NCI-H1105 treated with DMSO at 0.1 percent for 48 hours (cell line): Measurements from ENCODE around the gene WDR18.

Experiments used
- DNase-seq: peaks from one replicate; lab custom pipeline; 2025; lab: John Stamatoyannopoulos, UW

WDR18 gene

DNA sequence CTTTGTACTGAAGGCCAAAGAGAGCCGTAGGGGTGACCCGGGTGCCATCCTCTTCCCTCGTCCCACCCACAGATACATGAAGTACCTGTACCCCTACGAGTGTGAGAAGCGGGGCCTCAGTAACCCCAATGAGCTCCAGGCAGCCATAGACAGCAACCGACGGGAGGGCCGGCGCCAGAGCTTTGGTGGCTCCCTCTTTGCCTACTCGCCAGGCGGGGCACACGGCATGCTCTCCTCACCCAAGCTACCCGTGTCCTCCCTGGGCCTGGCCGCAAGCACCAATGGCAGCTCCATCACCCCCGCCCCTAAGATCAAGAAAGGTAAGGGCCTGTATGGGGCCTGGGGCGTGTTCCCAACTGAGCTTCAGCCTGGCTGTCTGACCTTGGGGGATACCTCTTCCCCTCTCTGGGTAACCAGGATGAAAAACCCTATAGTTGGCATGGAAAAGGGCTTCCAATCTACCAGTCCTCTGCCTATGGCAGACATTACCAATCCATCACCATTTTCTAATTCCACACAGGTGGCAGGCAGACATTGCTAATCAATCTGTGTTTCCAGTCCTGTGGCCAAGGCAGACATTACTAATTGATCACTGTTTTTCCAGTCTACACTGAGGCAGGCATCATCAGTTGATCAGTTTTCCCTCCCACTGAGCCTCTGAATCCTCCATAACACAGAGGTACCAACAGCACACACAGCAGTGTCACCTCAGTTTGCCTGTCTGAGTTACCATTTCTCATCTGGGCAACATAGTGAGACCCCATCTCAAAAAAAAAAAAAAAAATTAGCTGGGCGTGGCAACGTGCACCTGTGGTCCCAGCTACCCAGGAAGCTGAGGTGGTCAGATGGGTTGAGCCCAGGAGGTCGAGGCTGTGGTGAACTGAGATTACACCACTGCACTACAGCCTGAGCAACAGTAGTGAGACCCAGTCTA, 19.1 kb upstream of the WDR18 start:
- no peak for DNase-seq

DNA sequence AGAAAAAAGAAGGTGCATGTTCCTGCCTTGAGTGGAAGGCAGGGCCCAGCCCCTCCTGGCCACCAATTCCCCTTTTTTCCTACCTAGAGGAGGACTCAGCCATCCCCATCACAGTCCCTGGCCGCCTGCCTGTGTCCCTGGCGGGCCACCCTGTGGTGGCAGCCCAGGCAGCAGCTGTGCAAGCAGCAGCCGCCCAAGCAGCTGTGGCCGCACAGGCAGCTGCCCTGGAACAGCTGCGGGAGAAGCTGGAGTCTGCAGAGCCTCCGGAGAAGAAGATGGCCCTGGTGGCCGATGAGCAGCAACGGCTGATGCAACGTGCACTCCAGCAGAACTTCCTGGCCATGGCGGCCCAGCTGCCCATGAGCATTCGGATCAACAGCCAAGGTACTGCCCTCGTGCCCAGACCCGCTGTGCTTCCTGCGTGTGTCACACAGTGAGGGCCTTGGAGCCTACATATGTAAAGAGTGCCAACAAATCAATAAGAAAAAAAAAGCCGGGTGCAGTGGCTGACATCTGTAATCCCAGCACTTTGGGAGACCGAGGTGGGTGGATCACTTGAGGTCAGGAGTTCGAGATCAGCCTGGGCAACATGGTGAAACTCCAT, 17.6 kb upstream of the WDR18 start:
- DNase-seq = no peak

DNA sequence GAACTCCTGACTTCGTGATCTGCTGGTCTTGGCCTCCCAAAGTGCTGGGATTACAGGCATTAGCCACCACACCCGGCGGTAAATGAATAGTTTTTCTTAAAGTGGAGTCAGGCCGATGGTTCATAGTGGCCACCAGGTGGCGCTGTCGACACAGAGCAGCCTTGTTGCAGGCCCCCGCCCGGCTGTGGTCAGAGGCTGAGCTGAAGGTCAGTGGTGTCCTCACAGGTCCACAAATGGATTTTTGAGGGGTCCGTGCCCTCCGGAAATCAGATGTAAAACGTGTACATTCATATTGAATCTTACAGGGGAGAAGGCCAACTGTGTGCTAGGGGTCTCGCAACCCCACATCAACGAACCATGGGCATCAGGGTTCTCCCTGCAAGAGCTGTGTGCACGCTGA, 13.4 kb upstream of the WDR18 start:
- DNase-seq = no peak

DNA sequence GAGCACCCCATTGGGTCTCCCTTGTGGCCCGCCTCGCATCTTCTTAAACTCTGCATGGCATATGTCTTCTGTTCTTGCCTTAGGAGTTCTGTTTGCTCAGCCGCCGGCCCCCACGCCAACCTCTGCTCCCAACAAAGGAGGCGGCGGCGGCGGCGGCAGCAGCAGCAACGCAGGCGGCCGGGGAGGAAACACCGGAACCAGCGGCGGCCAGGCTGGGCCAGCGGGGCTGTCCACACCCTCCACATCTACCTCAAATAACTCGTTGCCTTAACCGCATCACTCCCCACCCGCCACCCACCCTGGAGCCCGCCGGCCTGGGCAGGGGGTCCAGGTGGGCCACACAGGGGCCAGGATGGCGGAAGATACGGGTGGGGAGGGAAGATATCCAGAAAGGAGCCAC, 12.3 kb upstream of the WDR18 start:
- no peak for DNase-seq

DNA sequence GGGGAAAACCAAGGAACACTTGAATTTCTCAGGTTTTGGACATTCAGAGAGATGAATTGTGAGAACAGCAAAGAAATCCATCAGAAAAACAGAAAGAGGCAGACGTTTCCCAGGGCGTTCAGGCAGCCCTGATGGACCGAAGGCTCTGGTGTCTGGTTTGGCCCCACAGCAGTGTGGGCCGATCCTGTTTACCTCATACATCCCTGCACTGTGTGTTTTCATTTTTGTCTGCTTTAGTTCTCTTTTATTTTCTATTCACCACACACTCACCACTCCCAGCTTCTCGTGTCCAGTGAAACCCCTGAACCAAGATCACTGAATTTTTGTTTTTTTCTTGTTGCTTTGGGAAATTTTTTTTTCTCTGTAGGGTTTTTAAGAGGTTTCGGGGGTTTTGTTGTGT, 11.9 kb upstream of the WDR18 start:
- no peak for DNase-seq

DNA sequence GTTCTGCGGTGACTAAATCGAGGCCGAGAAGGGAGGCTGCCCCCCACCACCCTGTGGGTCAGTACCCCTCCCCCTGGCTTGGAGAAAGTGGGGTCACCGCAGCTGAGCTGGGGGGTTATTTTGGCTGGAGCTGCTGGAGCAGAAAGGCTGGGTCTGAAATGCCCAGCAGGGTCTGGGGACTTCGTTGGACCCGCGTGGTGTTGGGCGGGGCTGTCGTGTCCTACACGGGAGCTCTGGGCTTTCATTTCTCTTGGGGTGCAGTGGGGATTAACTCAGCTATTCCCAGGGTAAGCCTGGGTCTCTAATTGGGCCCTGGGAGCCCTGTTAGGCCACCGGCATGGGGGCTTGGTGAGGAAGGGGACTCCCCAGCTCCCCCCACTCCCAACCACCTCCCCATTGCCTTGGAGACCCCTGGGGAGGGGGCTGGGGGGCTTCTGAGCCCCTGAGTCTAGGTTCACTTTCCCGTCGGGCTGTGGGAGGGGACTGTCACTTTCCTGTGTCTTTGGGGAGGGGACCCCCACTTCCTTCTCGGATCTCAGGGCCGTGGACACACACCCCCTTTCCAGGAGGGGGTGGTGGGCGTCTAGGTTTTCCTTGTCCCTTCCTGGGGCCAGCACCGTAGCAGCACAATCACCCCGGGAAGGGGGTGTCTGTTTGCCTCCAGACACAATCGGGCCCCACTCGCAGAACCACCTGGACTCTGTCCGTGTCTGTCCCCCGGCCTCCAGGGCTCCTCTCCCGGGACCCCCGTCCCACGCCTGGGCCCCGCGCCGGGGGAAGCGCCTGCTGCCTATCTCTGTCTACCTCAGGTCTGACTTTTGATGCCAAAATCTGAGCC, 10.2 kb upstream of the WDR18 start:
- DNase-seq = no peak

DNA sequence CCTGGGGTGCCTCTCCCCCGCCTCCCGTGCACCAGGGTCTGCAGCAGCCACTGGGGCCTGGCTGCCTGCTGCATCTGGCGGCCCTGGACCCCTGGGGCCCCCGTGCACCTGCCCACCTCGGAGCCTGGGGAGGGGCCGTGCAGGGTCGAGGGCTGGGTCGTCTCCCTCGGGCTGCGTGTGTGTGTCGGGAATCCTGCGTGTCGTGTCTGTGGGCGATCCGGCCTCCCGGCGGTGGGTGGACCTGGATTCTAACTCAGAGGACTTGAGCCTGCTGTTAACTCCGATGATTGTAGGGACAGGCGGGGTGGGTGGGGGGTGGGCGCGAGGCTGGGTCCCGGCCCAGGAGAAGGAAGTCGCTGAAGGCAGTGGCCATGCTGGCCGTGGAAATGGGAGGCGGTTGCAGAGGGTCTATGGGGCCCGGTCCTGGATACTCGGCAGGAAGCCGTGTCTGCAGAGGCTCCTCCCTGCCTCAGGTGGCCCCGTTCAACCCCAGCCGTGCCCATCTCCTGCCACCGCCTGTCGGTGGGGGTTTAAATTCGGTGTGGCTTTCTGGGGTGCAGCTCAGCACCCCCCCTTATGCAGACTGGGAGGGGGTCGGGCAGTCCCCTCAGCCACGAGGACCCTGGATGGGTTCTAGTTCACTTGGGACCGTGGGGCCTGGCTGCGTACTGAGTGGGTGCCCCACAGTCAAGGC, 9.4 kb upstream of the WDR18 start:
- DNase-seq = no peak

DNA sequence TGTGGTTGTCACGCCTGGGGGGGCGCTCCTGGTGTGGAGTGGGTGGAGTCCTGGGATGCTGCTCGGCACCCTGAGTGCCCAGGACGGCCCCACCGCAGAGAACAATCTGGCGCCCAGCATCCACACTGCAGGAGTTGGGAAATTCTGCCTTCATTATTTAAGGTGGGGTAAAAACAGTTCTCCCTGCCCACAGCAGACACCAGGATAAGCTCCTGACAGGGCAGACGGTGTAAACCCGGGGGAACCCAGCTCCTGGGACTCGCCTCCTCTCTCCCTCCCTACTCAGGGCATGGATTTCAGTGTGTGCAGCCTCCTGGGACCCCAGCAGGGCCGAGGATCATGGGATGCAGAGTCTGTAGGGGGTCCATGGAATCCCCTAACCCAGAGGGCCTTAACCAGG, 7.7 kb upstream of the WDR18 start:
- DNase-seq = no peak

DNA sequence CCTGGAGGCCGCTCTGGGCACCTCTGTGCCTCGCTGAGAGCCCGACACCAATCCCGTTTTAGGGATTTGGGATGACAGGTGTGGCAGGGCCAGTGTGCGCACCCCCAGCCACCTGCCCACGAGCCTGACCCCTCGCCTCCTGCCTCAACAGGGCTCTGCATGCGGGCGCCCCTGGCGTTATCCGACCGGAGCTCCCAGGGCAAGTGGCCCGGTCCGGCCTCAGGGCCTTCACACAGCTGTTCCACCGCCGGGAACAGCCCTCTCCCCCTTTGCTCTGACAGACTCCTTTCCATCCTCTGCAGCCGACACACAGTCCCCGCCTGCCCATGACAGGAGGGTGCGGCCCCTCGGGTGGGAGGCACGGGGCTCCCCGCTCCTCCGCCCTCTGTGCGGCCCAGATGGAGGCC, 7.1 kb upstream of the WDR18 start:
- DNase-seq = no peak

DNA sequence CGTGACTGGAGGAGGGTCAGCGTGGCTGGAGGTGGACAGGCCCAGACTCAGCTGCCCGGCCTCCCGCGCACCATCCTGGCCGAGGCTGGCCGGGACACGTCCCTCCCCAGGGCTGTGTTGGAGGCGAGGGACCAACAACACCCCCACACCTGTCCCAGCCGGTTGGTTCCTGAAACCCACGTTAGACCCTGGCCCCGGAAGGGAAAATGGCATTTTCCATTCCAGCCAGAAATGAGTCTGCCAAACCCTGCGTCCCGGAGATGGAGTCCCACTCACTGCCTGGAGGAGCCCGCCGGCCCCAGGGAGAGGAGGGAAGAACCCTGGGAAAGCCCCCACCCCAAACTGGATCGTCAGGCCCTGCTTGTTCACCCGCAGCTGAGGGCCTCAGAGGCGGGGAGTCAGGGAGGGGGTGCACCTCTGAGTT, 4.8 kb upstream of the WDR18 start:
- no peak for DNase-seq

DNA sequence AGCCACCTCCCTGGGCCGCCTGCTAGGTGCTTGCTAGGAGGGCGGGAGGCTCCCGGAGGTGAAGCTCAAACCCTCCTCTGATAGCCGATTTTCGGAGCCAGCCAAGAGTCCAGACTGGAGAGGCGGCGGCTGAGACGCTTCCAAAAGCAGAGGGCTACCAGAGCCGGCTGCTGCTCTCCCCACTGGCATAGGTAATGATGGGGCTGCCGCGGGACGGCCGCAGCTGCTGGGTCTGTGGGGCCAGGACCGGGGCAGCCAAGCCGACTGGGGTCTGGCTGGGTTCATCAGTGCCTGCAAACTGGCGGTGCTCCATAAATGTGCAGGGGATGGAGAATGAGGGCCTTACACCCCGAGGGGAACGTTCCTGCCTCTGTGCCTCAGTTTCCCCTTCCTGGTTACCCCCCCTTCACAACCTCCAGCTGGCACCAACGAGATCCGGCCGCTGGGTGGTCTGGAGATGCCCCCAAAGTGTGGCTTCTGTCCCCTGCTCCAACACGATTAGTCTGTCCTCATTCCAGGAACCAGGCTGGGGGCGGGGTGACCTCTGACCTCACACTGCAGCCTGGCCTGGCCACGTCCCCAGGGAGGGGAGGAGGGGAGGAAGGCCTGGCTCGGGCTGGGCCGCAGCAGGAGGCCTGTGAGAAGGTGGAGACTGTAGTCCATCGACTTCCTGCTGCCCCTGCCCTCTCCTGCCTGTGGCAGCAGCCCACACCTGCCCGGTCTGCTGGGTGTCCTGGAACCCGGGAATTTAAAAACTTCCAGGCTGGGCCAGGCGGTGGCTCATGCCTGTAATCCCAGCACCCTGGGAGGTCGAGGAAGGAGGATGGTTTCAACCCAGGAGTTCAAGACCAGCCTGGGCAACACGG, 3.8 kb upstream of the WDR18 start:
- DNase-seq = no peak

DNA sequence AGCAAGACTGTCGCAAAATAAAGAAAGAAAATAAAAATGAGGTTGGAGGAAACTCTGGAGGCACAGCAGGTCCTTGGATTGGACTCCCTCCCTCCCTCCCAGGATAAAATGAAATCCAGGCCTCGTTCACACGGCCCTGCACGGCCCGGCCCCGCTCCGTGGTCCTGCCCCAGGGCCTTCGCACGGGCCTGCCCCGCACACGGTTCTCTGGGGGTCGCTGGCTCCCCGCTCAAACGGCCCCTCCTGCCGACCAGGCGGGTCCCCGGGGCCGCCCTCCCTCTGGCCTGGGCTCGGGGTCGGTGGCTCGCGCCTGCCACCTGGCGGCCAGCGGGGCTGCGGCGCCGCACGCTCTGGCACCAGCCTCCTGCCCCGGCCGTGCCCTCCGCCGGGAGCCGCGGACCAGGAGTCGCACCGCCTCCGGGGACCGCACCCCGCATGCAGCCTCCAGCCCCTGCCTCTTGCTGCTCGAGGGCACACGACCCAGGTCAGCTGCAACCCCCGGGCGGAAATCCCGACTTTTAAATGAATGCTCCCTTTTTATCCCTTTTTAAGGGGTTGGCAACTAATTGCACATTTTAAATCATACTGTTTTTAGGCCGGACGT, 1.5 kb upstream of the WDR18 start:
- DNase-seq = peak; percentile 45

DNA sequence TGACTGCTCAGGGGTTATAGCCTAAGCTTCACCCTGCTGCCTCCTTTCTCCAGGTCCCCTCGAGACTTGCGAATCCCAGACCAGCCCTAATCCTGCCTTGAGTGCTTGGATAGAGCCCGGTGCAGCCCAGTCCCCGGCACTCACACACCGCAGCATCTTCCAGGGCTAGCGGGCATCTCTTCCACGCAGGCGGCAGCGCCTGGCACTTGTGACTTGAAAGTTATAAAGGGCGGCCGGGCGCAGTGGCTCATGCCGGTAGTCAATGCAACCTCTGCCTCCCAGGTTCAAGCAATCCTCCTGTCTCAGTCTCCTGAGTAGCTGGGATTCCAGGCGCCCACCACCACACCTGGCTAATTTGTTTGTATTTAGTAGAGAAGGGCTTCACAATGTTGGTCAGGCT, 1.9 kb downstream of the WDR18 start:
- DNase-seq = no peak

DNA sequence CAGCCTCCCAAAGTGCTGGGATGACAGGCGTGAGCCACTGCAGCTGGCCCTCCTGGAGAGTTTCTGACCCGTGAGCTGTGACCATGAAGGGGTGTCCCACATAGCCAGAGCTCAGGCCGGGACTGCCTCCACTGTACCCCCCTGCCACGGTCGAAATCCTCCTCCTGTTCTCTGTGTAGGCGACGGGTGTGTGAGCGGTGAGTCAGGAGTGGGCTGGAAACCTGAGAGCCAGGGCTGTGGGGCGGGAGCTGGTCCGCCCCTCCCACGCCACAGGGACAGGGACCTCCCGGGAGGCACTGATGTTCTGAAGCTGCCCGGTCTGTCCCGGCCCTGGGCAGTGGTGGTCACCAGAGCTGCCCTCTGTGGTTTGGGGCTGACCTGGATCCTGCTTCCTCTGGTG, 3.9 kb downstream of the WDR18 start:
- DNase-seq = no peak

DNA sequence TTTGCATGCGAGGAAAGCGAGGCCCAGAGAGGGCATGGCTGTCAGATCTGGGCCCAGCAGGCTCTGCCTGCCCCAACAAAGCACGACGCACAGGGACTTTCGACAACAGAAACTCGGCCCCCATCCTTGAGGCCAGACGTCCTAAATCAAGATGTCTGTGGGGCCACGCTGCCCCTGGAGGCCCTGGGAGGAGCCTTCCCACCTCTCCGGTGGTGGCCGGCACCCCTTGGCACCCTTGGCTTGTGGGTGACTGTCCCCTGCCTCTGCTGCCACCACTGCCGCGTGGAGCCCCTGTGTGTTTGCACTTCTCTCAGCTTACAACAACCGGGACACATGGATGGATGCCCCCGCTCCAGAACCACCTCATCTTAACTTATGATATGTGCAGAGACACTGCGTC, 4.4 kb downstream of the WDR18 start:
- no peak for DNase-seq

DNA sequence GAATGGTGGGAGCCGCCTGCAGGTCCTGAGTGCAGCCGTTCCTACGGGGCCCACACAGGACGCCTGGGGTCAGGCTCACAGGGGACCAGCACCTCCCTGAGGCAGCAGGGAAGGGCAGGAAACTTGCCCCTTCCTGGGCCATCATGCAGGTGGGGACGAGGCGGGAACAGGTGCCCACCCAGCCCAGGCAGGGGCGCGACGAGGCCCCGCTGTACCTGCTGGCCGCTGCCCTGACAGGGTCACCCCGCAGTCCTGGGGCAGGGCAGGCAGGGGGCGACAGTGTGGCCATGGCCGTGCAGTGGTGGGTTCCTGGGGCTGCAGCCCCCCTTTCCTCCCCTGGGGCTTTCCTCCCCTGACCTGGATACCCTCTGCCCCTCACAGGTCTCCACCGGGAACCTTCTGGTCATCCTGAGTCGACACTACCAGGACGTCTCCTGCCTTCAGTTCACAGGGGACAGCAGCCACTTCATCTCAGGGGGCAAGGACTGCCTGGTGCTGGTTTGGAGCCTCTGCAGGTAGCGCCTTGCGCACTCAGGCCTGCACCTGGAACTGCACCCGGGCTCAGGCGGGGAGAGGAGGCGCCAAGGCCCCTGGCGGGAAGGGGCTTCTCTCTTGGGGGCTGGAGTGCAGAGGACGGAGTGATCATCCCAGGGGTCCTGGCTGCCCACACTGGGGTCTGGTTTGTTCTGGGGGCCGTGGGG, 5.4 kb downstream of the WDR18 start:
- no peak for DNase-seq

DNA sequence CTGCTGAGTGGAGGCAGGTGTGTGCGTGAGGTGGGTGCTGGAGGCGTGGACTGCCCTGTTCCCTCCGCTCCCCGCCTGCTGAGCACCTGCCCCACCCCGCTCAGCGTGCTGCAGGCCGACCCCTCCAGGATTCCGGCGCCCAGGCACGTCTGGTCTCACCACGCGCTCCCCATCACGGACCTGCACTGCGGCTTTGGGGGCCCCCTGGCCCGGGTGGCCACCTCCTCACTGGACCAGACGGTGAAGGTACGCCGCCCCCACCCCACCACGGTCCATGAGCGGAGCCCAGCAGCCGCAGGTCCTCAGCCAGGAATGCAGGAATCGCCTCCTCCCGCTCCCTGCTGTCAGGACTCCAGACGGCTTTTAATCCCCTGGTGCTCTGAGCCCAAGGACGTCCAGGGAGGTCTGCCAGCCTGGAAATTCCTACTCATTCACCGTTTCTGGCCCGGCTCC, 6.0 kb downstream of the WDR18 start:
- DNase-seq = no peak

DNA sequence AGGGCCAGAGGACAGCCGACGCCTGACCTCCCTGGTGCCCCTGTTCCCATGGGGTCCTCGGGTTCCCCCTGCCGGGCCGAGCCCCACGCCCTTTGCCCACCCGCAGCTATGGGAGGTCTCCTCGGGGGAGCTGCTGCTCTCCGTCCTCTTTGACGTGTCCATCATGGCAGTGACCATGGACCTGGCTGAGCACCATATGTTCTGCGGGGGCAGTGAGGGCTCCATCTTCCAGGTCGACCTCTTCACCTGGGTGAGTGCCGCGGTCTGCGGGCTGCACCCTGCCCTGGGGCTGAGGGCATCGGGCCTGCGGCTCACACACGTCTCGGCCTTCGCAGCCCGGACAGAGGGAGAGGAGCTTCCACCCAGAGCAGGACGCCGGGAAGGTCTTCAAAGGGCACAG, 6.6 kb downstream of the WDR18 start:
- no peak for DNase-seq

DNA sequence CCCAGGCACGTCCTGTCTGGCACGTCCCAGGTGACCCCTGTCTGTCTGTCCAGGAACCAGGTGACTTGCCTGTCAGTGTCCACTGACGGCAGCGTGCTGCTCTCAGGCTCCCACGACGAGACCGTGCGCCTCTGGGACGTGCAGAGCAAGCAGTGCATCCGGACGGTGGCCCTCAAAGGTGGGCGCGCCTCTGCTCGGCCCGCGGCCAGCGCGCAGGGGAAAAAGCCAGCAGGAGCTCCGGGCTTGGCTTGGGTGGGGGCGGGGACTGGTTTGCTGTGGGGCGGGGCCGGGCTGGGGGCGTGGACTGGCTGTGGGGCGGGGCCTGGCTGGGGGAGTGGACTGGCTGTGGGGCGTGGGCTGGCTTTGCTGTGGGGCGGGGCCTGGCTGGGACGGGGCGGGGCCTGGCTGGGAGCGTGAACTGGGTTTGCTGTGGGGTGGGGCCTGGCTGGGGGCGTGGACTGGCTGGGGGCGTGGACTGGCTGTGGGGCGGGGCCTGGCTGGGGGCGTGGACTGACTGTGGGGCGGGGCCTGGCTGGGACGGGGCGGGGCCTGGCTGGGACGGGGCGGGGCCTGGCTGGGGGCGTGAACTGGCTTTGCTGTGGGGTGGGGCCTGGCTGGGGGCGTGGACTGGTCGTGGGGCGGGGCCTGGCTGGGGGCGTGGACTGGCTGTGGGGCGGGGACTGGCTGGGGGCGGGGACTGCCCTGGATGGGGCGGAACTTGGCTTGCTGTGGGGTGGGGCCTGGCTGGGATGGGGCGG, 7.2 kb downstream of the WDR18 start:
- DNase-seq = no peak
